Large intestine (tissue), 3 donors: ENCODE results near the gene CFAP73. TPM values are rescaled to one million over a fixed set of nuclear protein-coding genes. Genes with fewer than 3 reads are reported as not detected.
"Not testable (repeated sequence)": the region's sequence is repeated elsewhere in the genome, so short reads cannot be mapped to it uniquely, and the experiment has no call there.

Source experiments
- DNase-seq, 2 donors: peaks; one replicate each; pipeline versions ENCODE4 v3.0.0 to v3.0.0-alpha.2; 2013
- H3K27ac ChIP-seq: one replicate; pipeline ENCODE4 v1.5.1; 2013; ENCODE audit warnings: low read length
- H3K27me3 ChIP-seq: 2 replicates; pipeline ENCODE4 v1.6.1; 2013; ENCODE audit warnings: low read length; ENCODE audit not compliant: control insufficient read depth, insufficient read depth
- H3K36me3 ChIP-seq: 2 replicates; pipeline ENCODE4 v1.6.1; 2013; ENCODE audit warnings: low read length; ENCODE audit not compliant: control insufficient read depth, insufficient read depth
- H3K4me1 ChIP-seq: one replicate; pipeline ENCODE4 v1.6.1; 2013; ENCODE audit warnings: low read length; ENCODE audit not compliant: control insufficient read depth, insufficient read depth
- H3K4me3 ChIP-seq: one replicate; pipeline ENCODE4 v1.5.1; 2013; ENCODE audit warnings: low read length
- H3K9me3 ChIP-seq: one replicate; pipeline ENCODE4 v1.6.1; 2013; ENCODE audit warnings: mild to moderate bottlenecking, low read depth, low read length, moderate library complexity; ENCODE audit not compliant: control insufficient read depth
- WGBS: methylation state at CpG from one replicate; pipeline ENCODE4 v1.1.5; 2013; ENCODE audit warnings: low lambda C conversion rate; ENCODE audit not compliant: insufficient coverage; 5-methylcytosine and 5-hydroxymethylcytosine counted together
- polyA plus RNA-seq: library from polyadenylated mRNA; unstranded; fragments of 120-200 nt; gene quantifications from one replicate; pipeline ENCODE4 v1.2.1, GENCODE V29; 2013

Gene CFAP73
- polyA plus RNA-seq, 1 donor, result 0.34 TPM

DNA sequence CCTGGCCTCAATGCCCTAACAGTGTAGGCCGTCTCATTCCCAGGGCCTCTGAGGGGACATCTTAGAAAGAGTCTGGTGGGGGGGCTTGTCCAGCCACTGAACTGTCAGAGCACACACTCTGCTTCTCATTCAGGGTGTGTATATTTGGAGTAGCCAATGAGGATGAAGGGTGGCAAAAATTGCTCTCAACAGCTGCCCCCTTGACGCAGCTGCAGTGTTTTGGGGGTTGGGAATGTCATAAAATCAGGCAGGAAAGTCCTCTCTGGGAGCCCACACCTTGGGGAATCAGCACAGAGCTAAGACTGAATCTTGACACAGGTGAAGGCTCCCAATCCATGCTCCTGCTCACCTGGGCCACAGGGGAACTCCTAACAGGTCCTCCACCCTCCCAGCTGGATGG is 15.5 kb upstream of the CFAP73 start:
- Histone ChIP-seq H3K27ac (no peak overlapping the region), H3K9me3 (no peaks in the 10 kb centered on the region), H3K4me1 (no peaks in the 10 kb centered on the region), H3K27me3 (peaks cover 21% of the 10 kb centered on the region), H3K4me3 (no peak overlapping the region), H3K36me3 (no peaks in the 10 kb centered on the region)
- DNase-seq, result no peak
- no CpG with 5 or more reads among the region's 2 CpGs for WGBS

DNA sequence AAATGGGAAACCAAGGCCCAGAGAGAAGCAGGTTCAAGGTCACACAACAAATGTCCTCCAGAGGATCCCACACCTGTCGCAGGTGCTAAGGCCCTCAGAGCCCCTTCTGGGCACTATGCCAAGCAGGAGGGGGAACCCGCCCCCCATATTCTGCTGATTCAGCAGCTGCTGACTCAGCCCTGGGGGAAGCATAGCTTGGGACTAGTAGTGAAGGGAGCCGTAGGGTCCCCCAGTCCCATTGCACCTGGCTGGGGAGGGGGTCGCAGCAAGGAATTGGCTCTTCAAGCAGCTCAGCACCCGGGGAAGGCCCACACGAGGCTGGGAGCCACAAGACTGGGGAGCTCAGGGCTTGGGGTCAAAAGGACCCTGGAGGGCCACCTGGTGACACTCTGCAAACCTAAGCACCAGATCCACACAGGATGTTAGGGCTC is 15.0 kb upstream of the CFAP73 start:
- Histone ChIP-seq H3K27ac (no peak overlapping the region), H3K36me3 (no peaks in the 10 kb centered on the region), H3K4me1 (no peaks in the 10 kb centered on the region), H3K4me3 (no peak overlapping the region), H3K9me3 (no peaks in the 10 kb centered on the region), H3K27me3 (peaks cover 21% of the 10 kb centered on the region)
- WGBS, result no CpG with 5 or more reads among the region's 6 CpGs
- DNase-seq, result no peak

DNA sequence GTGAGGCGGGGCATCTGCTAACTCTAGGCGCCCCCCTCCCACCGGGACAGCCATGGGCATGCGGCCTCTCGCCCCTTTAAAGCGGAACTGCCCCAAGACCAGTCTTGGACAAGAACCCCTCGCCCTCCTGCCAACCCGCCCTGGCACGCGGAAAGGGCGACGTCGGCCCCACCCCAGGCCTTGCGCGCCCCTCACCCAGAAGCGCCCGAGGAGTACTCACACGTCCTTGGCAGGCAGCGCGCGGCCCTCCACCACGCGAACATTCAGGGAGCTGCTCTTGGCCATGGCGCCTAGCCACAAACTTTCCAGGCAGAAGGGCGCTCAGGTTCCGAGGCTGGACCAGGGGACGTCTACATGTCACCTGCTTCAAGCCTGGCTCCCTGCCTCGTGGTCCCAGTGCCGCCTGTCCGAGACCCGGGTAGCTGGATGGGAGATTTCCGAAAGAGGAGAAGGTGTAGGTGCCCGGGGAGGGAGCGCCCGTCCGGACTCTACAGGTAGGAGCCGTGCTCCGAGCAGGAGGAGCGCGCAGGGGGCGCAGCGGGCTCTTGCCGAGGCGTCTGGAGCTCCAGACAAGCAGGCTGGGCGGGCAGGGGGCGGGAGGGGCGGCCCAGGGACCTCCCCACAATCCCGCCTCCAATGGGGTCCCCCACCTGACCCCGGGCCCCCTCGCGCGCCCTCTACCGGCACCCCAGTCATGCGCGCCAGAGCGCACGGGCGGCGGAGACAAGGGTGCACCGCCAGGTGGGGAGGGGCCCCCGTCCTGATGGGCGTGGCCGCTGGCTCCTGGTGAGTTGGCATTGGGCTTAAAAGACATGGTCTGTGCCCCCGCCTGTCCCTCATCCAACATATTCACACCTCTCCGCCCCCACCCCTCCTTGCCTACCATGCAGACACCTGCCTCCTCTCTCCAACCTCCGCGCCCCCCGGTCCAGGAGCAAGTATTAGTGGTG is 14.1 kb upstream of the CFAP73 start, which contains the start of gene RASAL1:
Gene RASAL1 (minus strand): TSS at position 584 of the 950 bp plus-strand sequence. CDS start 299 bp downstream, at position 285.
- no peak within 1 kb of the TSS for H3K27ac ChIP-seq
- H3K9me3 ChIP-seq, result no peaks in the 10 kb centered on the region
- no peaks in the 10 kb centered on the region for H3K36me3 ChIP-seq
- H3K27me3 ChIP-seq, result peaks cover 21% of the 10 kb centered on the region
- H3K4me3 ChIP-seq, result no peak within 1 kb of the TSS
- WGBS, result no CpG with 5 or more reads among the region's 68 CpGs
- no peaks in the 10 kb centered on the region for H3K4me1 ChIP-seq
- peak in 1 of 2 donors; percentile 30 for DNase-seq

DNA sequence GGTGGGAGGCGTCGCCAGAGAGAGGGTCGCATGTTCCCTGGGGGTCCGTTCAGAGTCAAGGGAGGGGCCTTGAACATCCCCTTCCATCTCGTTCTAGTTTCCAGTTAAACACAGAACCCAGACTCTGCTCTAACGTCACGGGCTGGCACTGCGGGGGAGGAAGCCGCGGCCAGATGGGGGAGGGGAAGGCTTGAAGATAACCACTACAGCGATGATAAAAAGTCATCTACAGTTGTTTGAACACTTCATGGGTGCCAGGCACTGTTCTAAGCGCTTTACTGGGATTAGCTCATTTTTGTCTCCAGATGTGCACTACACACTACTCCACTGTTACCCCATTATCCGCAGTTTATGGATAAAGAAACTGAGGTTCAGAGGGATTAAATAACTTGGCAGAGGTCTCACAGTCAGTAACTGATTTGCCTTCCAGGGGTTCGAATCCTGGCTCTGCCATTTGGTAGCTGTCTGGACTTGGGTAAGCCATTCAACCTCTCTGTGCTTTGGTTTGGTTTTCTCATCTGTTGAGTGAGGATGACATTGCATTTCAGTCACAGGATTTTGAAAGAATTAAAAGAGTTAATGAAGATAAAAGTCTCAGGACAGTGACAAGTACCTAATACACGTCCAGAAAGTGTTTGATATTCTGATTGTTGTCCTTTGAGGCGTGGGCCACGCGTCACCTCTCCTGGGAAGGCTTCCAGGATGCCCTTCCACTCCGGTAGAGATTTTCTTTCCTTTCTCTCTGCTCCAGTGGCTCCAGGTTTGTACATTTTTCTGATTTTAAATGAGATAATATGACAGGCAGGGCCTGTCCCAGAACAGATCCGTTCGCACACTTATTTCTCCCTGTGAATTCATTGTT is 13.2 kb upstream of the CFAP73 start:
- WGBS, result no CpG with 5 or more reads among the region's 21 CpGs
- no peak overlapping the region for H3K4me3 ChIP-seq
- no peak for DNase-seq

DNA sequence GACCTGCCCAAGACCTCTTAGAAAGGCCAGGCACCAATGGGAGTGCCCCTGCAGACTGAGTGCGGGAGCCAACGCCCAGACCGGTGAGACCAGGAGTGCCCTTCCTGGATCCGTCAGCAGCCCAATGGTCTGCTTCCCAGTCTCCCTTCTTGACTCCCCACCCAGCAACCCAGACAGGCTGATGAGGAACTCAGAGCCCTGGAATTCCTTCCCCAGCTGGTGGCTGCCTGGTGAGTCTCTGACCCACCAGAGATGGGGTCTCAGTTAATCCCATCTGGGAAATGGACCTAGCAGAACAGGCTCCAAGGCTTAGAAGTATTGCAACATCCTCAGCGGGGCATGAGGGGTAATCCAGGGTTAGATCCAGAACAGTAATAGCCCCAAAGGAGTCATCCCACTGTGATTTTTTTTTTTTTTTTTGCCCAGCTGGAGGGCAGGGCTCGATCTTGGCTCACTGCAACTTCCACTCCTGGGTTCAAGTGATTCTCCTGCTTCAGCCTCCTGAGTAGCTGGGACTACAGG is 12.5 kb upstream of the CFAP73 start:
- no peaks in the 10 kb centered on the region for H3K4me1 ChIP-seq
- H3K9me3 ChIP-seq, result no peaks in the 10 kb centered on the region
- H3K27me3 ChIP-seq, result peaks cover 21% of the 10 kb centered on the region
- H3K4me3 ChIP-seq, result no peak overlapping the region
- DNase-seq, result no peak
- H3K27ac ChIP-seq, result no peak overlapping the region
- WGBS, result no CpG with 5 or more reads among the region's 6 CpGs
- no peaks in the 10 kb centered on the region for H3K36me3 ChIP-seq

More for the DNA sequence above, 13.2 kb upstream of the CFAP73 start:
- peaks cover 21% of the 10 kb centered on the region for H3K27me3 ChIP-seq
- H3K27ac ChIP-seq, result no peak overlapping the region
- H3K36me3 ChIP-seq, result no peaks in the 10 kb centered on the region
- H3K9me3 ChIP-seq, result no peaks in the 10 kb centered on the region
- H3K4me1 ChIP-seq, result no peaks in the 10 kb centered on the region

DNA sequence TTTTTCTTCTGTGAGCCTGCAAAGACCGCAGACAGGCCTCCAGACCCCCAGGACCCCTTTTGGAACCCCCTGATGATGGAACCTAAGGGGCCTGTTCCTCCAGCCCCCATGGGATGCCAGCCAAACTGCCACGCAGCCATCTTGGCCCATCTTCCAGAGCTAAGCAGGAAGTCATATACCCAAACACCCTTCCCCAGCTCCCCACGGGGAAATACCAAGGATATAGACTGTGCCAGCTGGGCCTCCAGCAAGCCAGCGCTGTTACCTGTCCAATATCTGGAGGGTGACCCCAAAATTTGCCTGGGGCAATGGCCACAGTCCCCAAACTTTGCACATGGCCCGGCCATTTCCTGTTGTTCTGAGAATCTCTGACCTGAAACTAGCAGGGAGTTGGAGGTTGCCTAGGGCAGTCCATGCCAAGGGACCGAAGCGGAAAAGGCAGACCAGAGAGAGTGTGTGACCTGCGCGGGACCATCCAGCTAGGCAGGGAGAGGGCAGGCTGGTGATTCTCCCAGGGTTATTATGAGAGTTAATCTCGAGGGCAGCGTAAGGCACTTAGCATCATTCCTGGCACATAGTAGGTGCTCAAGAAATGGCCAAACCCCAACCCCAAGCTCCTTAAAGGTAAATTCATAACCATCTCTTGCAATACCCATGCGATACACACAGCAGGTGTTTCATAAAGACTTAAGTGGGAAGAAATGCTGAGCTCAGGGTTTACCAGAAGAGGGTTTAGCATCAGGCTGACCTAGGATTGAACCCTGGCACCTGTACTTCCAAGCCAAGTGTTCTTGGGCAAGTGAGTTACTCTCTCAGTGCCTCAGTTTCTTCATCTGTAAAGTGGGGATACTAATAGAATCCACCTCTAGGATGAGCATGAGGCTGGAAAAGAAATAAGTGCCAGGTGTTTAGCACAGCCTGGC is 11.4 kb upstream of the CFAP73 start:
- no peak for DNase-seq
- peaks cover 21% of the 10 kb centered on the region for H3K27me3 ChIP-seq
- no peak overlapping the region for H3K27ac ChIP-seq
- H3K36me3 ChIP-seq, result no peaks in the 10 kb centered on the region
- H3K4me3 ChIP-seq, result no peak overlapping the region
- H3K9me3 ChIP-seq, result no peaks in the 10 kb centered on the region
- H3K4me1 ChIP-seq, result no peaks in the 10 kb centered on the region
- WGBS, result no CpG with 5 or more reads among the region's 12 CpGs

GRCh38 chr12:113138826-113139225 is 10.7 kb upstream of the CFAP73 start:
- Histone ChIP-seq H3K27ac (no peak overlapping the region), H3K9me3 (no peaks in the 10 kb centered on the region), H3K4me1 (no peaks in the 10 kb centered on the region), H3K36me3 (no peaks in the 10 kb centered on the region), H3K4me3 (no peak overlapping the region), H3K27me3 (peaks cover 21% of the 10 kb centered on the region)
- WGBS, result no CpG with 5 or more reads among the region's 3 CpGs
- no peak for DNase-seq

- H3K4me1 ChIP-seq, result no peaks in the 10 kb centered on the region
- no peaks in the 10 kb centered on the region for H3K9me3 ChIP-seq
- peaks cover 9% of the 10 kb centered on the region for H3K27me3 ChIP-seq
- no peak for DNase-seq
- H3K27ac ChIP-seq, result no peak overlapping the region
- WGBS, result no CpG with 5 or more reads among the region's 7 CpGs
- H3K4me3 ChIP-seq, result no peak overlapping the region
- H3K36me3 ChIP-seq, result no peaks in the 10 kb centered on the region
Observed at GRCh38 chr12:113140706-113141105, 8.8 kb upstream of the CFAP73 start.

DNA sequence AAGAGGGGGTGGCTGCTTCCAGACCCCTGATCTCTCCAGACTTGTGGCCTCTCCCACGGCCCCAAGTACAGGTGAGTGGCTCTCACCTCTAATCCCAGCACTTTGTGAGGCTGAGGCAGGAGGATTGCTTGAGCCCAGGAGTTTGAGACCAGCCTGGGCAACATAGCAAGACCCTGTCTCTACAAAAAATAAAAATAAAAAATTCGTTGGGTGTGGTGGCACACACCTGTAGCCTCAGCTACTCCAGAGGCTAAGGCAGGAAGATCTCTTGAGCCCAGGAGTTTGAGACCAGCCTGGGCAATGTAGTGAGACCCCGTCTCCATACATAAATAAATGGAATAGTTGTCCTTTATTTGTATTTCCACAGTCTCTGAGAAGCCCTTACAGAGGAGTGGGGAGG is 7.8 kb upstream of the CFAP73 start:
- H3K4me1 ChIP-seq, H3K27me3 ChIP-seq, H3K27ac ChIP-seq, H3K4me3 ChIP-seq, H3K9me3 ChIP-seq, H3K36me3 ChIP-seq, DNase-seq: not testable (repeated sequence)
- WGBS, result 60% methylated on average over 1 of the region's 3 CpGs
